Measurements from ENCODE around the gene SLC35E2B.
"Not testable (repeated sequence)": the region's sequence is repeated elsewhere in the genome, so short reads cannot be mapped to it uniquely, and the experiment has no call there.

Gene SLC35E2B

GRCh38 chr1:1672181-1672965, 20.2 kb downstream of the SLC35E2B start:
- DNase-seq, result no peak

DNA sequence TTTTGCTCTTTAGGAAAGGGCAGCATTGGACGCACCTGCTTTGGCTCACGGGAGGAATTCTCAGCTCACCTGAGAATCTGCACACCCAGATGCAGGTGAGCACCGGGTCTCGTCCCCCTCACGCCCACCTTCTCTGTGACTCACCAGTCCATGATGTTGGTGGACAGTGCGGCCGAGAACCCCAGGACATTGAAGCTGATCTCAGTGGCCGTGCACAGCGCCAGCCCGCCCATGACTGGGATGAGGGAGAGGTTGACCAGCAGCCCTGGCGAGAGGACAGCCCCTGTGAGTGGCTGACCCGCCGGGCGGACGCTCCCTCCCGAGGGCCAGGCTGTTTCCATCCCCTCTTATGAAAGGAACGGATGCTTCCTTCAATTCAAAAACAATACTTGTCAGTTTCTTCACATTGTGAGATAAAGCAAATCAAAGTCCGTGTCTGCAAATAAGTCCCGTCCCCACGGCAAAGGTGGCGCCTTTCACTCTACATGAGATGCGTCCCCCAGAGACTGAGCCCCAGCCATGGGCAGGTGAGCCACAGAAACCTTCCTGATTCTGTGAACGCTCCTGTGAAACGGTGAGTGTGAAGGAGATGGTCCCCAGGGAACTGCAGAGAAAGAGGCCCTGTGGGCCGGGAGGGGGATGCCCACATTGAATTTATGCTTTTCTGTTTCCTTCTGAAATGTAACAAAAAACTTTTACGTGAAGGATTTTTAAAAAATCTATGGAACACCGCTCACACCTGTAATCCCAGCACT, 21.1 kb downstream of the SLC35E2B start:
- DNase-seq, result no peak

- no peak for DNase-seq
Measured at GRCh38 chr1:1670866-1671265, 21.7 kb downstream of the SLC35E2B start.

DNA sequence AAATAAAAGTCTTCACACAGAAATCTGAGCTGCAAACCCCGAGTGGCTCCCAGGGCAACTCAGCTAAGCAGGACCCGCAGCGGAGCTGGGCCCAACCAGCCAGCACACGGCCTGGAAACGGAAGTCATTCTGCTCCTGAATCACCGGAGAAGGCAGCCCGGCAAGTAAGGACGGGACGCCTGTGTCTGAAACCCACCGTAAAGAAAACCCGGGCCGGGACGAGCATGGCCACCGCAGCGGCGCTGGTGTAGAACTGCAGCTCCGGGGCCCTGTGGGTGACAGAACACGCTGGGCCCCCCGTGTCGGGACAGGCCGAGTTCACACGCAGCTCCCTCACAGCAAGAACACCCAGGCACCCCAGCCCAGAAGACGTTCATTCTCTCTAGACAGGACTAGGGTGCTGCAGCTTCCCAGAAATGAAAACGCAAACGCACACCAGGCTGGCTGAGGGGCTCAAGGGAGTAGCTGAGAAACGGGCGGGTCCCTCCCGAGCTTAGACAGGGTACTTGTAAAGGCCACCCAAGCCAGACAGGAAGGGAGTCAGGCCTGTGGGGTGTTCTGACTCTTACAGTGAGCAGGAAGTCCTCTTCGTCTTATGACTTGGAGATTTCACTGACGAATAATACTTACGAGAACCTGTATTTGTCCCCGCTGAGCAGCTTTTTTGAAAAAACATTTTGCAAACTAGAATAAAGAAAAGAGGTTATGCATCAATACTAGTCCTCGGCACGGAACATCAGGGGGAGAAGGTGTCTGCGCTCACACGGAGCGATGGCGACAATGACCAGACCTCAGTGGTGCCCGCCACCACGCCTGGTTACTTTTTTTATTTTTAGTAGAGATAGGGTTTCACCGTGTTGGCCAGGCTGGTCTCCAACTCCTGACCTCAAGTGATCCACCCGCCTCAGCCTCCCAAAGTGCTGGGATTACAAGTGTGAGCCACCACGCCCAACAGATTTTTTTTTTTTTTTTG, 22.8 kb downstream of the SLC35E2B start:
- no peak for DNase-seq

DNA sequence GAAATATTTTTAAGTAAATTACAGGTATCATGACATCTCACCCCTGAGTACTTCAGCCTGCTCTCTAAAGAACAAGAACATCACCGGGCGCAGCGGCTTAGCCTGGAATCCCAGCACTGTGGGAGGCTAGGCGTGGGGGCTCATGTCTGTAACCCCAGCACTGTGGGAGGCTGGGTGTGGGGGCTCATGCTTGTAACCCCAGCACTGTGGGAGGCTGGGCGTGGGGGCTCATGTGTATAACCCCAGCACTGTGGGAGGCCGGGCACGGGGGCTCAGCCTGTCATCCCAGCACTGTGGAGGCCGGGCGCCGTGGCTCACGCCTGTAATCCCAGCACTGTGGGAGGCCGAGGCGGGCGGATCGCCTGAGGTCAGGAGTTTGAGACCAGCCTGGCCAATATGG, 26.1 kb downstream of the SLC35E2B start:
- DNase-seq, result no peak

DNA sequence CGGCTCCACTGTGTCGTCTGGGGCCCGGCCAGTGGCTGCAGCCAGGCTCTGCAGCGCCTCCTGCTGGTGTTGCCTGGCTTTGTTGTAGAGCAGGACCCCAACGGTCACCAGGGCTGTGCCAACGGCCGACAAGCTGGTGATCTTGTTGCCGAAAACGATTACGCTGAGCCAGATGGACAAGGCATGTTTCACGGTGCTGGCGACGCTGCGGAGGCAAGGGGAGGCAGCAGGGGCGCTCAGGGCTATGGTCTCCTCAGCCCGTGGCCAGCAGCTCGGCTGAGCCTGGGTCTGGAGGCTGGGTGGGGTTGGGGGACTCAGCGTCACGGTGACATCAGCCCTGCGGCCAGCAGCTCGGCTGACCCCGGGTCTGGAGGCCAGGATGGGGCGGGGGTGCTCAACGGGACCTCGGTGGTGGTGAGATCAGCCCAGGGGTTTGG, 26.8 kb downstream of the SLC35E2B start:
- no peak for DNase-seq

- DNase-seq, result no peak
Measured at GRCh38 chr1:1664941-1665814, 27.4 kb downstream of the SLC35E2B start.

DNA sequence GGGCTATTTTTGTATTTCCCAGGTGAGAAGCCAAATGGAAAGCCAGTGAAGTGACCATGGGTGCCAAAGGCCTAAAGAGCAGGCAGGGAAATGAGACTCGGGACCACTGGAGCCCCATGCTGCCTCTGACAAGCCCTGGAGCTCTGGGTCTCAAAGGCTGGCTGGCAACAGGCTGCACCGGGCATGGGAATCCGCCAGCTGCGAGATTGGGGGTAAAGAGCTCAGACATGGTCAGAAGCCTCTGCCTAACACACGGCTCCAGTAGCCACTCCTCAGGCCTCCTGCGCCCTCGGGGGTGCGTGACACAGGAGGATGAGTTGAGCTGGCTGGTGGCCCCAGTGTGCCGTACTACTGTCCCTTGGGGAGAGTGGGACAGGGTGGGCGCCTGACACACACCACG, 28.3 kb downstream of the SLC35E2B start:
- not testable (repeated sequence) for DNase-seq

- DNase-seq, result not testable (repeated sequence)
Measured at GRCh38 chr1:1662830-1663560, 29.6 kb downstream of the SLC35E2B start.

DNA sequence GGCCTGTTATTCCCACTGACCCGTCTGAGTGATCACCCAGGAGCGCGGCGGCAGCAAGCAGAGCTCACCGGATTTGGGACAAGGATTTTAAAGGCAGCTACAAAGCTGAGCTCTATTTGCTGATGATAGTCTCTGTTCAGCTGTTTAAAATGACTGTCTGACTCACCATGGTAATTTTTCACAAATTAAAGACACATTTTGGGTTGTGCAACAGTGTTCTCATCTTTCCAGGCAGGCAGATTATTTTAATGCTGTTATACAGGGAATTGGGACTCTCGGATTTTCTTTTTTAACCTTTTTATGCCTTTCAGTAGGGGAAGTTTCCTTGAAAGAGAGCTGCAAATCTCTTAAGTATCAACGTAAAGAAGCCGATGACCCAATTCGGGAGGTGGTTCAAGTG, 30.2 kb downstream of the SLC35E2B start:
- DNase-seq, result not testable (repeated sequence)

DNA sequence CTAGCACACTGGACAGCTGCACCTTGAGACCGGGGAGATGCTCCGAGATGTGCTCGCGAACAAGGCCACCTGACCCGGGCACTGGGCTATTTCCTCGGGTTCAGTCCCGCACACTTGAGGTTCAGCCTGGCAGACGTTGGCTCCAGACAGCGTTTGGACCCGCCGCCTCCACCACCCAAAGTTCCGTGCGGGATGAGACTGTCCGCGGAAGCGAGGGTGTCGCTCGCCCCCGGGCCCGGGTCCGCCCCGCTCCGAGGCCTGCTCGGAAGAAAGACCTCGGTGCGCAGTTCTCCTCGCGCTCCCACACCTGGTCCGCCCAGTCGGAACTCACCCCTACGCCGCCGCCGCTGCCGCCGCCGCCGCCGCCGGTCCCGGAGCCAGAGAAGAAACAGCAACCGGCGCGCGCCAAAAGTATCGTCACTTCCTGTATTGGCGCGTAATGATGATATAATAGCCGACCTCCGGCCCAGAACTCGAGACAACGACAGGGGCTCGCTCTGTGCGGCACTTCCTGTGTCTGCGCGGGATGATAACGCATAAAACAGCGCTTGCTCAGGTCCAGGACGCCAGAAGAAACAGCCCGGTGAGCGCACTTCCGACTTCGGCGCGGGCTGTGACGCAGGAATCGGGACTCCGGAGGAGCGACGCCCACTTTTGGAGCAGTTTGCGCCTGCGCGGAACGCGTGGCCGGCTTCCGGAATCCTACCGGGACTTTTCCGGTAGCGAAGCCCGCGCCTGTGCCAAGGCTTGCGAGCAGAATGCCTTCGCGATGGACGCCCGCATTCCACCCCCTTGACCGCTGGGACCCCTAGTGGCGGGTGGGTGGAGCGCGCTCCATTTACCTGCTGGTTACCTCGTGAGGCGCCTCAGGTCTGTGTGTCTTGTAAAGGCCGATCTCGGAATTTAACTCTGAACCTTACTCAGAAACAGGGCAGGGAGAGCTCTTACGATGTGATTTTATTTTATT, 33.7 kb downstream of the SLC35E2B start, which contains the start of gene CDK11B:
Gene CDK11B, minus strand, starts transcription at position 422 of the 967 bp plus-strand sequence. CDS start 1,519 bp downstream, outside the sequence.
- DNase-seq, result peak; percentile 68

DNA sequence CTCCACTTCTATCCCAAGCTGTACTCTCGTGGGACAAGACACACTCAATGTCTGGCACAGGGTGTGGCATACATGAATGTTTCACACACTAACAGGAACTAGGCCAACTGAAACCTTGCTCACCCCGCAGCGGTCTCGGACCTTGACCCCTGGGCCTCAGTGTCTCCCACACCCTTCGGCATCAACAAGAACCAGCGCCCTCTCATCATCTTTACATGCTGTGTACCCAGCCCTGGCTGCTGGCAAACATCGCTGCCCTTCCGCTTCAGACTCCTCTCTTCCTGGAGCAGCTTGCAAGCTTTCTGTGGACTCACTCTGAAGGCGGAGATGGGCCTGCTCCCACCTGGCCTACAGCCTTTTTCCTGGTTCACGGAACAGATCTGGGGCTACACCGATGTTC, 44.3 kb downstream of the SLC35E2B start:
- not testable (repeated sequence) for DNase-seq

GRCh38 chr1:1647567-1648241, 44.9 kb downstream of the SLC35E2B start:
- not testable (repeated sequence) for DNase-seq

DNA sequence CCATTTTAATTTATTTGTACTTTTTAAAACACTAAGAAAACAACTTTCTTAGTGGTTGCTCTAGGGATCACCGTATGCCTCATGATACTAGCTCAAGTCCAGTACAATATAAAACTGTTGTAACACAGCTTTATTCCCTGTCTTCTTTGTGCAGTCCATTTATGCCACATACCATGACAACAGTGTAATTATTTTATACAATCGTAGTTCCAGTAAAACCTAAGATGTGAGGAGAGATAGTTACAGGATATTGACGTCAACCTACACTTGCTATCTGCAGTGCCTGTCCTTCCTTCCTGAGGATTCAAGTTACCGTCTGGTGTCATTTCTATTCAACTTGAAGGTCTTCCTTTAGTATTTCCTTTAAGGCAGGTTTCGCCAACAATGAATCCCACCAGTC, 46.3 kb downstream of the SLC35E2B start:
- DNase-seq, result not testable (repeated sequence)

GRCh38 chr1:1640711-1641461, 51.7 kb downstream of the SLC35E2B start:
- DNase-seq, result not testable (repeated sequence)

GRCh38 chr1:1640081-1640480, 52.5 kb downstream of the SLC35E2B start:
- not testable (repeated sequence) for DNase-seq

DNA sequence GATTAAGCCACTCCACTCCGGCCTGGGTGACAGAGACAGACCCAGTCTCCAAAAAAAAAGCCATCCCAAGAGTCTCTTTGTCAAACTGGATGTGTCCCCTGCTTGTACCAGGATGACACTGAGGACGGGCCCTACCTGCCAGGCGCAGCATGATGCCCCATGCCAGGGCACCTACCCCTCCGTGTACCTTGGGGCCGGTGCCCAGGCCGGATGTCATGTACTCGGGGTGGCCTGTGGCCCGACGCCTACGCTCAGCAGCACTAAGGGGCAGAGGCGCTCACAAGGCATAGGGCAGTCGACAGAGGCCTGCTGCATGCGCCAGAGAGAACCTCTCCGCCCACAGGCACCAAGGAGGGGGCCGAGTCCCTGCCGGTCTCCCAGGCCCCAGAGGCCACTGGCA, 53.2 kb downstream of the SLC35E2B start:
- DNase-seq, result not testable (repeated sequence)

DNA sequence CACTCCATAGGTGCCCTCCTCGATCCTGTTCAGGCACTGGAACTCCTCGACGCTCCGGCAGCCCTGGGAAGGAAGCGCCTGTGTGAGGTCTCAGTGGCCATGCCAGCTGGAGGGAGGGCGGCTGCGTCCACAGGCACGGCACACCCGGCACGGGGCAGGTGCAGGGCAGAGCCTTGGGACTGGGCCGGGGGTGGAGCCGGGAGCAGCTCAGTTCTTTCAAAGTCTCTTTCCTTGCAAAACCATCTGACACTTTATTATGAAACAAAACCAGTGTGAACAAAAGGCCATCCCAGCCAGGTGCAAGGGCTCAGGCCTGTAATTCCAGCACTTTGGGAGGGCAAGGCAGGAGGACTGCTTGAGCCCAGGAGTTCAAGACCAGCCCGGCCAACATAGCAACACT, 54.1 kb downstream of the SLC35E2B start:
- DNase-seq, result not testable (repeated sequence)
